Tibial nerve (tissue), 4 donors: ENCODE data around the gene KDM4B. TPM values are rescaled to one million over a fixed set of nuclear protein-coding genes. Genes with fewer than 3 reads are reported as not detected.

Experiments used
- DNase-seq, 2 donors: peaks; one replicate each; pipeline ENCODE4 v3.0.0-alpha.2; 2019; ENCODE audit warnings: low spot score in 2 of 2
- H3K27ac ChIP-seq, 4 donors: fragments of 200-600 bp; sonication (generic) in 3 of 4; one replicate each; pipeline ENCODE4 v1.5.1; 2017 to 2019; ENCODE audit warnings: mild to moderate bottlenecking in 1 of 4
- H3K27me3 ChIP-seq, 2 donors: fragments of 200-600 bp; sonication (generic) in 1 of 2; one replicate each; pipeline versions ENCODE4 v1.5.1 to v1.6.0; 2017 to 2019
- H3K36me3 ChIP-seq, 3 donors: fragments of 200-600 bp; sonication (generic); one replicate each; pipeline ENCODE4 v1.5.1; 2018 to 2019
- H3K4me1 ChIP-seq, 4 donors: fragments of 200-600 bp; sonication (generic) in 3 of 4; one replicate each; pipeline ENCODE4 v1.5.1; 2017 to 2019
- H3K4me3 ChIP-seq, 4 donors: fragments of 200-600 bp; sonication (generic) in 3 of 4; one replicate each; pipeline ENCODE4 v1.5.1; 2017 to 2019; ENCODE audit warnings: mild to moderate bottlenecking in 1 of 4, moderate library complexity in 1 of 4
- H3K9me3 ChIP-seq, 4 donors: fragments of 200-600 bp; sonication (generic) in 3 of 4; one replicate each; pipeline ENCODE4 v1.5.1; 2017 to 2019
- EP300 ChIP-seq, 2 donors: sonication (generic); formaldehyde crosslinking; IDR thresholded peaks; one replicate each; pipeline ENCODE4 v1.6.1; 2017; ENCODE audit warnings: antibody characterized with exemption in 2 of 2, mild to moderate bottlenecking in 1 of 2
- POLR2A ChIP-seq, 2 donors: fragments of 450-650 bp; IDR thresholded peaks; one replicate each; pipeline ENCODE4 v1.6.1; 2017; ENCODE audit warnings: antibody characterized with exemption in 2 of 2, mild to moderate bottlenecking in 2 of 2, moderate library complexity in 2 of 2
- WGBS, 2 donors: methylation state at CpG; one replicate each; pipeline ENCODE4 v1.1.5; 2018; 5-methylcytosine and 5-hydroxymethylcytosine counted together
- total RNA-seq, 4 donors: library from RNA; depleted of rRNA; stranded (reverse); fragments of >200 nt; gene quantifications; one replicate each; pipeline ENCODE4 v1.1.0, GENCODE V29; 2016
- TF ChIP-seq, protein P1 (sequence below), 5 experiments: fragments of 200-600 bp in 3 of 5; fragments of 450-650 bp in 2 of 5; sonication (generic) in 3 of 5; IDR thresholded peaks; one replicate each; pipeline ENCODE4 v1.5.1; 2016 to 2019; ENCODE audit warnings: antibody characterized with exemption in 5 of 5, mild to moderate bottlenecking in 3 of 5, moderate library complexity in 2 of 5

Gene KDM4B
- total RNA-seq, 4 donors from 2014 or later = 37.8 to 72.4 (median 57.2) TPM

GRCh38 chr19:4993683-4994082 lies 24.8 kb downstream of the KDM4B start:
- TF ChIP-seq EP300 (IDR thresholded peaks at IDR 0.05) (no peak), POLR2A (IDR thresholded peaks at IDR 0.05) (no peak)
- TF ChIP-seq, protein P1, sequence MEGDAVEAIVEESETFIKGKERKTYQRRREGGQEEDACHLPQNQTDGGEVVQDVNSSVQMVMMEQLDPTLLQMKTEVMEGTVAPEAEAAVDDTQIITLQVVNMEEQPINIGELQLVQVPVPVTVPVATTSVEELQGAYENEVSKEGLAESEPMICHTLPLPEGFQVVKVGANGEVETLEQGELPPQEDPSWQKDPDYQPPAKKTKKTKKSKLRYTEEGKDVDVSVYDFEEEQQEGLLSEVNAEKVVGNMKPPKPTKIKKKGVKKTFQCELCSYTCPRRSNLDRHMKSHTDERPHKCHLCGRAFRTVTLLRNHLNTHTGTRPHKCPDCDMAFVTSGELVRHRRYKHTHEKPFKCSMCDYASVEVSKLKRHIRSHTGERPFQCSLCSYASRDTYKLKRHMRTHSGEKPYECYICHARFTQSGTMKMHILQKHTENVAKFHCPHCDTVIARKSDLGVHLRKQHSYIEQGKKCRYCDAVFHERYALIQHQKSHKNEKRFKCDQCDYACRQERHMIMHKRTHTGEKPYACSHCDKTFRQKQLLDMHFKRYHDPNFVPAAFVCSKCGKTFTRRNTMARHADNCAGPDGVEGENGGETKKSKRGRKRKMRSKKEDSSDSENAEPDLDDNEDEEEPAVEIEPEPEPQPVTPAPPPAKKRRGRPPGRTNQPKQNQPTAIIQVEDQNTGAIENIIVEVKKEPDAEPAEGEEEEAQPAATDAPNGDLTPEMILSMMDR (IDR thresholded peaks at IDR 0.05) = no peak
- Histone ChIP-seq H3K4me1 (peaks cover 0 to 9% (median 3%) of the 10 kb centered on the region in 4 donors), H3K9me3 (peaks cover 0 to 17% (median 0%) of the 10 kb centered on the region in 4 donors), H3K4me3 (no peak overlapping the region), H3K36me3 (peaks cover 0 to 54% (median 0%) of the 10 kb centered on the region in 3 donors), H3K27me3 (no peaks in the 10 kb centered on the region), H3K27ac (no peak overlapping the region)
- 89 to 97% methylated on average over 3 of the region's 3 CpGs for WGBS, 2 donors
- no peak for DNase-seq

GRCh38 chr19:4996701-4997100 lies 27.8 kb downstream of the KDM4B start:
- peaks cover 0 to 15% (median 0%) of the 10 kb centered on the region in 4 donors for H3K9me3 ChIP-seq
- H3K4me1 ChIP-seq = peaks cover 0 to 1% (median 0%) of the 10 kb centered on the region in 4 donors
- H3K27ac ChIP-seq = no peak overlapping the region
- no peak for DNase-seq
- no peak overlapping the region for H3K4me3 ChIP-seq
- WGBS, 2 donors = 70 to 76% methylated on average over 5 of the region's 5 CpGs
- H3K36me3 ChIP-seq = peaks cover 0 to 55% (median 0%) of the 10 kb centered on the region in 3 donors
- TF ChIP-seq EP300 (IDR thresholded peaks at IDR 0.05) (no peak), POLR2A (IDR thresholded peaks at IDR 0.05) (no peak)
- TF ChIP-seq, protein P1 (IDR thresholded peaks at IDR 0.05) = no peak
- H3K27me3 ChIP-seq = no peaks in the 10 kb centered on the region

DNA sequence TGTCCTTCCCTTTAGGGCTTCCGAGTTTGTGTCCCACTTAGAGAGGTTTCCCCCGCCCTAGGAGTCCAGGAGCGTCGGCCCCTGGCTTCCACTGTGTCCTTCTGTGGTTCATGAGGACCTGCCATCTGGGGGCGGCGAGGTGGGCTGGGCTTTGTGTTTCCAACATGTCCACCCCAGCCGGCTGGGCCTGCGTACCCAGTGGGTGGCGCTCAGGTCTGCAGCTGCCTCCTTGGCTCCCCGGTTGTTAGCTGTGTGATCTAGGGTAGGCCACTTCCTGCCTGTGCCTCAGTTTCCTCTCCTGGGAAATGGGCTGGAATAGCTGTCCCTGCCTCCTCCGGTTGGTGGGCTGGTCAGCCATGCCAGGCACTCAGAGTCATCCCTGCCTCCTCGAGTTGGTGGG lies 28.4 kb downstream of the KDM4B start:
- TF ChIP-seq POLR2A (IDR thresholded peaks at IDR 0.05) (no peak), EP300 (IDR thresholded peaks at IDR 0.05) (no peak)
- TF ChIP-seq, protein P1 (IDR thresholded peaks at IDR 0.05) = no peak
- WGBS, 2 donors = 91 to 94% methylated on average over 12 of the region's 12 CpGs
- Histone ChIP-seq H3K4me3 (no peak overlapping the region), H3K9me3 (peaks cover 0 to 9% (median 0%) of the 10 kb centered on the region in 4 donors), H3K4me1 (peaks cover 0 to 7% (median 0%) of the 10 kb centered on the region in 4 donors), H3K27ac (no peak overlapping the region), H3K36me3 (peaks cover 0 to 49% (median 0%) of the 10 kb centered on the region in 3 donors), H3K27me3 (no peaks in the 10 kb centered on the region)
- no peak for DNase-seq

GRCh38 chr19:5000120-5000611 lies 31.3 kb downstream of the KDM4B start:
- no peak for DNase-seq
- H3K9me3 ChIP-seq = no peaks in the 10 kb centered on the region
- 85 to 86% methylated on average over 6 of the region's 6 CpGs for WGBS, 2 donors
- H3K4me3 ChIP-seq = no peak overlapping the region
- no peak overlapping the region for H3K27ac ChIP-seq
- no peaks in the 10 kb centered on the region for H3K27me3 ChIP-seq
- peaks cover 0 to 34% (median 0%) of the 10 kb centered on the region in 3 donors for H3K36me3 ChIP-seq
- TF ChIP-seq POLR2A (IDR thresholded peaks at IDR 0.05) (no peak), EP300 (IDR thresholded peaks at IDR 0.05) (no peak)
- TF ChIP-seq, protein P1 (IDR thresholded peaks at IDR 0.05) = no peak
- H3K4me1 ChIP-seq = peaks cover 0 to 21% (median 0%) of the 10 kb centered on the region in 4 donors

DNA sequence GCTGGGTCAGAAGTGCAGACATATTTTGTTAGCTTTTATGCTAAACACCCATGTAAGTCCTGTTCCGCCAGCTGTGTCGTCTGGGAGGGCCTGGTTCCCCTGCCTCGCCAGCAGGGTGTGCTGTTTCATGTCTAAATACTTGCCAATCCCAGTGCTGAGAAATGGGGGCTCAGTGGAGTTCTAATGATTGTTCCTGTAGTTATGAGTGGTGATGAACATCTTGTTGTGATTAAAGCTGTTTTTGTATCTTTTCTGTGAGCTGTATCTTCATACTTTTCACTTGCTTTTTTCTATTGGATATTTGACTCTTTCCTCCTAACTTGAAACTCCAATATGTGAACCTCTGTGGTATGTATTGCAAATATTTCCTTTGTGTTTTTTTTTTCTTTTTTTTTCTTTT lies 32.7 kb downstream of the KDM4B start:
- DNase-seq = no peak
- Histone ChIP-seq H3K4me3 (no peak overlapping the region), H3K27me3 (no peaks in the 10 kb centered on the region), H3K9me3 (no peaks in the 10 kb centered on the region), H3K4me1 (peaks cover 0 to 24% (median 0%) of the 10 kb centered on the region in 4 donors), H3K36me3 (peaks cover 0 to 26% (median 0%) of the 10 kb centered on the region in 3 donors), H3K27ac (peak overlapping the region in 1 of 4 donors; percentile 8)
- 48 to 50% methylated on average over 3 of the region's 3 CpGs for WGBS, 2 donors
- TF ChIP-seq, protein P1 (IDR thresholded peaks at IDR 0.05) = peak; percentile 30 to 43 (median 38)
- no peak for TF ChIP-seq POLR2A (IDR thresholded peaks at IDR 0.05)
